Activated T-helper 2 cell treated with anti-CD3 and anti-CD28 coated beads, Interferon-gamma antibody, Interleukin-2, Interleukin-4, amounts not matched to agents 10 μg/mL and 5 μg/mL and 100 μg/mL, durations not matched to agents 14 hours and 24 hours and 36 hours (primary cell): Measurements from ENCODE around the gene NSD2. TPM values are rescaled to one million over a fixed set of nuclear protein-coding genes. Genes with fewer than 3 reads are reported as not detected.
A peak's percentile ranks its signal among the peaks of the same experiment; 100 is the strongest.
"Not testable (repeated sequence)": the region's sequence is repeated elsewhere in the genome, so short reads cannot be mapped to it uniquely, and the experiment has no call there.

Source experiments
- DNase-seq: peaks from one replicate; pipeline ENCODE4 v3.0.0; 2021; ENCODE audit warnings: low spot score
- H3K27ac Mint-ChIP-seq: one replicate; pipeline ENCODE4 v1.8.0; 2021; ENCODE audit warnings: mixed read lengths
- H3K27me3 Mint-ChIP-seq: one replicate; pipeline ENCODE4 v1.8.0; 2021; ENCODE audit warnings: low read depth, mixed read lengths
- H3K36me3 Mint-ChIP-seq: one replicate; pipeline ENCODE4 v1.8.0; 2021; ENCODE audit warnings: low read depth, mixed read lengths
- H3K4me1 Mint-ChIP-seq: one replicate; pipeline ENCODE4 v1.8.0; 2021; ENCODE audit warnings: low read depth, mixed read lengths
- H3K4me3 Mint-ChIP-seq: one replicate; pipeline ENCODE4 v1.8.0; 2021; ENCODE audit warnings: low read depth, mild to moderate bottlenecking, moderate library complexity, mixed read lengths
- H3K9me3 Mint-ChIP-seq: one replicate; pipeline ENCODE4 v1.8.0; 2021; ENCODE audit warnings: mixed read lengths
- intact Hi-C: fragments of 100-400 bp; cut with micrococcal nuclease; formaldehyde crosslinking; loops from one replicate; pipeline ENCODE4 v1.15.1; 2023
- total RNA-seq: library from RNA; stranded (reverse); gene quantifications from 2 replicates; pipeline ENCODE4 v1.2.3, GENCODE V29; 2022

NSD2 gene
- total RNA-seq, 1 donor from 2014 or later, result 208 TPM

DNA sequence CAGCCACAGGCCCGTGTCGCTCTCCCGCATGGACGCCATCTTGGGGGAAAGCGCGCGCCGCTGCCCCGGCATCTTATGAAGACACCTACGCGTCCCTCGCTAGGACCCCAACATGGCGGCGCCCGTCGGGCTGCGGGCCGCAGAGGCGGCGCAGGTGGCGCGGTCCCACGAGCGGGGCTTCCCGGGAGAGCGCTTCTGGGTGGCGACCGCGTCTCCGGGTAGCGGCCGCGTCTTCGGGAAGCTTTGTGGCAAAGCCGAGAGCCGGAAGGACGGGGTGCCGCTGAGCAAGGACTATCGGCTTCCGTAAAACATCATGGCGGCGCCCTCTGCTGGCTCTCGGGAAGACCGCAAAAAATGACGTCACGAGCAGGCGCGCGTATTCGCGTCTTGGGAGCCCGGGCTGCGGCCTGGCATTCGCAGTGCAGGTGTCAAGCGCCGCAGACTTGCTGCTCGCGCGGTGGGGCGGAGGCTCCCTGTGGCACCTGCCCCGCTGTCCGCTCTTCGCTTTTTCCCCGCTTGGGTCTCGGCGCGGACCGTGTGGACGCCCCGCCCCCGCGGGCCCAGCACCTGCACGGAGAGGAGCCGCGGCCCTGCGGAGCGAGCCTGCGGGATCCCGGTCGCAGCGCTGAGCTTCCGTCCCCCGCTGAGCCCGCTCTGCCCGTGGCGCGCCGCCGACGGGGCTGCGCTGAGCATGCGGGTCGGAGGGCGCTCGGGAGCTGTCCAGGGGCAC is 137.9 kb downstream of the NSD2 start, which contains the start of gene NELFA:
TSS of gene NELFA (minus strand) at position 54 of the 730 bp plus-strand sequence. CDS start at position 39, 15 bp downstream.
- intact Hi-C loops, result loop anchor here (1.0 to 10.0 kb wide), 3 partner anchors 32 to 456 kb away; partner anchors contain the start of genes CFAP99, RNF4 and ZFYVE28
- Mint-ChIP-seq H3K4me3 (peak within 1 kb of the TSS; percentile 90), H3K9me3 (no peaks in the 10 kb centered on the region)

DNA sequence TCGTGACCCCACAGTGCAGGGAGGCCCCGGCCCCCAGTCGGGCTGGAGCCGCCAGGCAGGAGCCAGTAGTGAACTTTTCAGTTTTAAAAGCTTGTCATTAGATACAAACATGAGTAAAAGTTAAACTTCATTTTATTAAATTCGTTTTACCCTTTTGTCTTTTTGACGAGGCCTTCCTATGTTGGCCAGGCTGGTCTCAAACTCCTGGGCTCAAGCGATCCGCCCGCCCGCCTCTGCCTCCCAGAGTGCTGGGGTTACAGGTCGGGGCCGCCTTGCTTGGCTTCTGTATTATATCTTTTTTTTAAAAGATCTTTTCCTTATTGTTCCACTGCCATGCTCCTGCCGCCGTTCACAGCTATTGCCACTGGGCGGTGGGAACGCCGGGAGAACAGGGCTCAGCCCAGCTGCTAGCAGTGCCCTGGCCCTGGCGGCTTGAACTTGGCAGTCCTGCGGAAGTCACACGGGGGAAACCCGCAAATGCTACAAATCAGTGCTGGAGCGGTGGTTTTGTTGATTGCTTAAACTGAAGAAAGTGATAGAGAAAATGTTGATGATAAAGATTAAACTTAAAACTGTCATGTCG is 138.5 kb downstream of the NSD2 start:
- peaks cover 29% of the 10 kb centered on the region for H3K4me1 Mint-ChIP-seq
- H3K36me3 Mint-ChIP-seq, result peaks cover 28% of the 10 kb centered on the region
- H3K27ac Mint-ChIP-seq, result peak overlapping the region; percentile 83
- H3K9me3 Mint-ChIP-seq, result no peaks in the 10 kb centered on the region
- intact Hi-C loops, result loop anchor here (1.0 to 10.0 kb wide), 3 partner anchors 31 to 455 kb away; partner anchors contain the start of genes CFAP99, RNF4 and ZFYVE28
- H3K4me3 Mint-ChIP-seq, result peak overlapping the region; percentile 81
- peaks cover 6% of the 10 kb centered on the region for H3K27me3 Mint-ChIP-seq
- peak; percentile 57 for DNase-seq

More for the DNA sequence above, 137.9 kb downstream of the NSD2 start, which contains the start of gene NELFA:
- DNase-seq, result peak; percentile 92
- peaks cover 6% of the 10 kb centered on the region for H3K27me3 Mint-ChIP-seq
- peaks cover 32% of the 10 kb centered on the region for H3K36me3 Mint-ChIP-seq
- peaks cover 29% of the 10 kb centered on the region for H3K4me1 Mint-ChIP-seq
- H3K27ac Mint-ChIP-seq, result peak within 1 kb of the TSS; percentile 86

GRCh38 chr4:2011583-2011982 is 140.4 kb downstream of the NSD2 start:
- Mint-ChIP-seq H3K9me3 (no peaks in the 10 kb centered on the region), H3K4me1 (peaks cover 19% of the 10 kb centered on the region), H3K36me3 (peaks cover 12% of the 10 kb centered on the region), H3K4me3 (no peak overlapping the region), H3K27ac (no peak overlapping the region), H3K27me3 (peaks cover 11% of the 10 kb centered on the region)
- no peak for DNase-seq
- intact Hi-C loops, result no loop called here

DNA sequence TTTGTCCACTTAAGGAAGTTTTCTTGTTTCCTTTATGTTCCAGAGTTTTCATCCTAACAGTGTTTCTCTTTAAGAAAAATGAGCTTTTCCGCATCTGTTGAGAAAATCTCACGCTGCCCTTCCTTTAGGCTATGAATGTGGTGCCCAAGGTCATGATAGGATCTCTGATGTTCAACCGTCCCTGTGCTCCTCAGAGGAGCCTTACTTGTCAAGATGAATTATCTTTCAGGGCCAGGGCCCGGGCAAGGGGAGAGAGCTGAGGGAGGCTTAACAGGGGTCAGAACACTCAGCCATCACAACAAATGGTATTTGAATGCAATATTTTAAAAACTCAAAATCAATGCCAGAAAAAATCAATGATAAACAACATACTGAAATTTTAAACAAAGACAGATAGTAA is 143.8 kb downstream of the NSD2 start:
- H3K4me3 Mint-ChIP-seq, result no peak overlapping the region
- H3K27me3 Mint-ChIP-seq, result peaks cover 15% of the 10 kb centered on the region
- intact Hi-C loops, result no loop called here
- H3K9me3 Mint-ChIP-seq, result no peaks in the 10 kb centered on the region
- no peak for DNase-seq
- H3K36me3 Mint-ChIP-seq, result no peaks in the 10 kb centered on the region
- peaks cover 4% of the 10 kb centered on the region for H3K4me1 Mint-ChIP-seq
- no peak overlapping the region for H3K27ac Mint-ChIP-seq

GRCh38 chr4:2021358-2022018 is 150.3 kb downstream of the NSD2 start:
- H3K4me1 Mint-ChIP-seq, H3K4me3 Mint-ChIP-seq, H3K9me3 Mint-ChIP-seq, H3K27ac Mint-ChIP-seq, intact Hi-C loops, DNase-seq, H3K36me3 Mint-ChIP-seq: not testable (repeated sequence)
- H3K27me3 Mint-ChIP-seq, result peaks cover 40% of the 10 kb centered on the region

DNA sequence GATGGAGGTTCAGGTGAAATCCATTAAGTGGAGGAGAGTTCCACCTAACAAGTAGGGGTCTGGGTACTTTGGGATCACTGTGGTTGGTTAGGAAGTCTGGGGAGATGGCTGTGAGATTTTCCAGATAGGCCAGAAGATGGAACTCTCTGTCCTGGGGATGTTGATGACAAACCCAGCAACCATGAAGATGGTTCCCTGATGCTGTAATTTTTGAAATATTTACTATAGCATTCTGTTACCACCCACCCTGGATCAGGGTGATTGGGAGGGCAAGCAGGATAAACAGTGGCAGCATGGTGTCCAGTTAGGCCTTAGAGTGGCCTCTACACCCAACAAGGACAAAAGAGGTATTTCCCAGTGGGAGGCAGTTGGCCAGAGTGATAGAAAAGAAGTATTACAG is 153.5 kb downstream of the NSD2 start:
- no peaks in the 10 kb centered on the region for H3K4me1 Mint-ChIP-seq
- DNase-seq, result no peak
- no peak overlapping the region for H3K4me3 Mint-ChIP-seq
- no peaks in the 10 kb centered on the region for H3K36me3 Mint-ChIP-seq
- peaks cover 59% of the 10 kb centered on the region for H3K27me3 Mint-ChIP-seq
- intact Hi-C loops, result no loop called here
- H3K9me3 Mint-ChIP-seq, result peaks cover 8% of the 10 kb centered on the region
- no peak overlapping the region for H3K27ac Mint-ChIP-seq

- Mint-ChIP-seq H3K9me3 (peaks cover 8% of the 10 kb centered on the region), H3K27me3 (peaks cover 58% of the 10 kb centered on the region), H3K4me1 (no peaks in the 10 kb centered on the region), H3K4me3 (no peak overlapping the region), H3K36me3 (no peaks in the 10 kb centered on the region), H3K27ac (no peak overlapping the region)
- DNase-seq, result no peak
- intact Hi-C loops, result no loop called here
These were observed 154.6 kb downstream of the NSD2 start for GRCh38 chr4:2025817-2026216.

- intact Hi-C loops, H3K27ac Mint-ChIP-seq, DNase-seq, H3K36me3 Mint-ChIP-seq, H3K9me3 Mint-ChIP-seq, H3K4me3 Mint-ChIP-seq, H3K4me1 Mint-ChIP-seq: not testable (repeated sequence)
- peaks cover 54% of the 10 kb centered on the region for H3K27me3 Mint-ChIP-seq
These were observed 155.9 kb downstream of the NSD2 start for GRCh38 chr4:2027120-2027519.

GRCh38 chr4:2031161-2031560 is 160.0 kb downstream of the NSD2 start:
- DNase-seq, H3K4me3 Mint-ChIP-seq, H3K27ac Mint-ChIP-seq, H3K9me3 Mint-ChIP-seq, H3K36me3 Mint-ChIP-seq, intact Hi-C loops, H3K4me1 Mint-ChIP-seq: not testable (repeated sequence)
- H3K27me3 Mint-ChIP-seq, result peaks cover 51% of the 10 kb centered on the region

Other genes with a start within 250 kb of the NSD2 start
- gene FAM53A, start 187.1 kb upstream of the NSD2 start, total RNA-seq, result 2.7 and 3.3 TPM in 2 replicates
- gene SLBP, start 159.1 kb upstream of the NSD2 start, total RNA-seq, result 125 and 127 TPM in 2 replicates
- 23.5 and 27.1 TPM in 2 replicates for gene TMEM129, start 150.1 kb upstream of the NSD2 start, total RNA-seq
- 137 and 141 TPM in 2 replicates for gene TACC3, start 149.9 kb upstream of the NSD2 start, total RNA-seq
- gene FGFR3, start 78.1 kb upstream of the NSD2 start, total RNA-seq, result 0.67 and 0.80 TPM in 2 replicates
- gene LETM1, start 15.2 kb upstream of the NSD2 start, total RNA-seq, result 76.6 and 78.6 TPM in 2 replicates
- 48.3 and 49.4 TPM in 2 replicates for gene NELFA, start 137.6 kb downstream of the NSD2 start, total RNA-seq
- 3.5 and 3.6 TPM in 2 replicates for gene NAT8L, start 187.9 kb downstream of the NSD2 start, total RNA-seq